GM19468 (cell line): ENCODE measurements around the gene WDR82.

Experiments
- ATAC-seq: cut with Tn5 transposase; IDR thresholded peaks from one replicate; pipeline ENCODE4 v1.9.1; 2021; ENCODE audit warnings: mild to moderate bottlenecking, moderate library complexity, moderate number of reproducible peaks; ENCODE audit not compliant: unreplicated experiment; ENCODE audit errors: extremely low read depth

Gene WDR82

DNA sequence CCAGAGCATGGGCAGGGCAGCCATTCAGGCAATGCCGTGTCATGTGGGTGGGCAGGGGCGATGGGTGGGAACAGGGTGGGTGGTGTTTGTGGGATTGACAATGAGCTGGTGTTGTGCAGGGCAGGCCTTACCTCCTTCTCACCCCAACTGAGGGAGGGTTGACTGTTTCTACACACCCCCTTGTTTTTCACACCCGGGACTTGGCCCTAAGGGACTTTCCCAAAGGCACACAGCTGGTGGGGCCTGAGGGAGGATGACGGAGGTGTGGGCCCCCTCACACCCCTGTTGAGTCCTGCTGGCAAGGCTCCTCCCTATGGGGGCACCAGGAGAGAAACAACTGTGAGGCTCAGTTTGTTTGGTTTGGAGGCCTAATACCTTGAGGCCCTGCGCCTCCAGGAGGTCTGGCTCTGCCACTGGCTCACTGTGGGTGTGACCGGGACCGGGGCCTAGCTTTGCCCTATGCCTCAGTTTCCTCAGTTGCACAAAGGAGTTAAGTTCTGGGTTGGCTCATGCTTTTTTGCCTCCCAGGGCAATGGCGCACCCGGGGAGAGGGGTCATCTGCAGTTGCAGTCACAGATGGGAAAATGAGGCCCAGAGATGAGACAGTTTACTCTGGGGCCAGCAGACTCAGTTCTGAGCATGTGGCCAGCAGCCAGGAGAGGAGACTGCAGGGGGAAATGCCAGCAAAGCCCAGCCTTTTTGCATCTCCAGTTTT is 32.6 kb upstream of the WDR82 start:
- ATAC-seq: no peak

DNA sequence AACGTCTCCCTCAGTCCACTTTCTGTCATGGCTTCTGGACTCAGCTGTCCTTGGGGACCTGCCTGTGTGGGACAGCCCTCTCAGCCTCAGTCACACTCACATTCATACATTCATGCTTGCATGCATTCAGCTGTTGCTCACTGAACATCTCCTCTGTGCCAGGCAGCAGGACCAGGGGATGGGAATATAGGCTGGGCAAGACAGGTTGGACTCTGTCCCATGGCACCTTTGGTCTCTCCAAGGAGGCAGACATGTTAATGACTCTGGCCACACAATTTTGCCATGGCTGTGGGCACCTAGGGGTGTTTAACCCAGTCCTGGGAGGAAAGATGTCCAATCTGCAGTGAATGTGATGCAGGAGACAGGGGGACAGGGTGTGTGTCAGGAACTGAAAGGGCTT is 29.9 kb upstream of the WDR82 start:
- no peak for ATAC-seq

DNA sequence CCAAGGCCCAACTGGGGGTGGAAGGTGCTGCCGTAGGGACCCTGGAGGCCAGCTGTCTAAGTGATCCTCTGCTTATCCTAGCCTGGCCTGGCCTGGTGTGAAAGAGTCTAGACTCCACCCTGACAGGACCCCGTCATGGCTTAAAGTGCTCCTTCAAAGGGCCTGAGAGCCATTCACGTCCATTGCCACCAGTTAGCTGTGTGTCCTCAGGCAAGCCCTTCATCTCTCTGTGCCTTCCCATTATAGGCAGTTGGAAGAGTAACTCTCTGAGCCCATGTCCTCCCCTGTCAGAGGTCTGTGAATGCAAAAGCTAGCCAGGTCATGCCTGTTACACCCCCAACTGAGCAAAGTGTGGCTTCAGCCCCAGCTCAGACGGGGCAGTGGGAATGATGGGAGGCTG is 28.5 kb upstream of the WDR82 start:
- no peak for ATAC-seq

DNA sequence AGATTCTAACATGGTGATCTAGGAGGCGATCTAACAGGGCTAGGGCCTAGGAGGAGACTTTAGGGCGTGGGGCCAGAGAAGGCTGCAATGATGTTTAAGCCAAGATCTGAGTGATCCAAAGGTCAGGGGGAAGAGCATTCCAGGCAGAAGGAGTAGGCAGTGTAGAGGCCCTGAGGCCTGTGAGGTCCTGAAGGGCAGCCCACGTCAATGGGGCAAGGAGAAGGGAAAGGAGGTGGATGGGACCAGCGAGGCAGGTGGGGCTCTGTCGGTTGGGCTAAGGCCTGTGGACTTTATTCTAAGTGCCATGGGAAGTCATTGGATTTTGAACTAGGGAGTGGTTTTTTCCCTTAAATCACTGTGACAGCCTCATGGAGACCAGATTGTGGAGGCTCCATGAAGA is 27.5 kb upstream of the WDR82 start:
- ATAC-seq: no peak

DNA sequence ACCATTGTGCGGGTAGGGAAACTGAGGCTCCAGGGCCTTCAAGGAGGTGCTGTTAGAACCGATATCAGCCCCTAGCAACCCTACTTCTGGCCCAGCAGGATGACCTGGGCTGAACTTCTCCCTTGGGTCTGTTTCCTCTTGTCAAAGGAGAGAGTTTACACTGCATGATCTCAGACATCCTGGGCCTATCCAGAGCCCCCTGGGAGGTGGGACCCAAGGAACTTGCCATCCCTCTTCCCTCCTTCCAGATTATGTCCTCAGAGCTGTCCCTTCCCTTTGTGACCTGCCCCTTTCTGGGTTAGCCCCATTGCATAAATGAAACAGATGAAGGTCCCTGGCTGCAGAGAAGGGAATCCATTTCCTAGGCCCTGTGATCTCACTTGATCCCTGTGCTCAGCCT is 25.4 kb upstream of the WDR82 start:
- ATAC-seq: no peak

DNA sequence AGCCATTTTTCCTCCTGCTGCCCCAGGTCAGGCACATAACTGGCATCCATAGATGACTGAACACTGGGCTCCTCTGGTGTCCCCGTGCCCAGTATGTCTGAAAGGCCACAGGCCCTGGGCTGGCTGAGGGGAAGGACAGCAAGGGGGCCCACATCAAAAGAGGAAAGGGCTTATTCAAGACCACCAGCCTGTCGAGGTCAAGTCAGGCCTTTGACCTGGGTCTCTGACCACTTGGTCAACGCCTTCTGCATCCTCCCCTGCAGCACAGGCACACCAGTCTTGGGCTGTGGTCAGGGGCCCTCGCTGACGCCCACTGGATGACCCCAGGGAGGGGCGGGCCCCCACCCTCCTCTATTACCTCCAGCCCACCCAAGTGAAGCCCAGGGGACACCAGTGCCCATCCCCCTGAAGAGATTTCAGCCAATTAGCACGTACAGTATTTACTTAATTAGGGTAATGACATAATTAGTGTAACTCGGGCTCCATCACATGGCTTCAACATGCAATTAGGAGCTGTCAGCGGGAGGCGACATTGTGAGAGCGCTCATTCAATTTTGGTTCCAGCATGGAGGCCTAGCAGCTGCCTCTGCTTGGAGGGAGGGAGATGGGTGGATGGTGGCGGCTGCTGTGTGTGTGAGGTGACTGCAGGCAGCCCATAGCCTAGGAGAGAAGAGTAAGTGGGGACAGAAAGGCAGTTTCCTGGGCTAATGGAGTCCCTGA is 24.1 kb upstream of the WDR82 start:
- ATAC-seq: no peak

DNA sequence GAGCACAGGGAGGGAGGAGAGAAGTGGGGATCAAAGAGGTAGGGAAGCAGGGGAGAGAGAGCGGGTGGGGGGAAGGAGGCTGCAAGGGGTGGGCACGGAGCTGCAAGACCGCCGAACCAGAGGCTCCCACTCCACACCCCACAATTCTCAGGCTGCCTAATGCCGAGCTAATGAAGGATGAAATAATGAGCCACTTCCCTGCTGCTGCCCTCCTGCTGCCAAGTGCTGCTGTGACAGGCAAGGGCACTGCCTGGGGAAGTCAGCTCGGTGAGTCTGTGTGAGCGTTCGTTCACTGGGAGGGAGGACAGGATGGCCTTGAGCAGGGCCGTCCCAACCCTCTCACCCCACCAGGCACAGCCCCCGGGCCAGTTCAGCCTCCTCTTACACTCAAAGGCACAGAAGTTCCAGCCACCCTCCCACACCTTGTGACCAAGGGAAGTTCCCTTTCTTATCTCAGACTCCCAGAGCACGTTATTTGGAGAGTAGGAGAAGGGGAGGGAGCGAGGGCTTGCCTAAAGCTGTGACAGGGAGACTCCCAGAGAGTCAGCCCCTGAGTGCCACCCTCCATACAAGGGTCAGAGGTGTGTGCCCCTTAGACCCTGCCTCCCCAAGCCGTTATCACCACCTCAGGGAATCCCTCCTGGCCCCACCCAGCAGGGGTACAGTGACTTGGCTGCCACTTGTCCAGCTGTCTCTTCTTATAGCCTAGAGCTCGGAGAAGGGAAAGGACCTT is 21.6 kb upstream of the WDR82 start:
- no peak for ATAC-seq

DNA sequence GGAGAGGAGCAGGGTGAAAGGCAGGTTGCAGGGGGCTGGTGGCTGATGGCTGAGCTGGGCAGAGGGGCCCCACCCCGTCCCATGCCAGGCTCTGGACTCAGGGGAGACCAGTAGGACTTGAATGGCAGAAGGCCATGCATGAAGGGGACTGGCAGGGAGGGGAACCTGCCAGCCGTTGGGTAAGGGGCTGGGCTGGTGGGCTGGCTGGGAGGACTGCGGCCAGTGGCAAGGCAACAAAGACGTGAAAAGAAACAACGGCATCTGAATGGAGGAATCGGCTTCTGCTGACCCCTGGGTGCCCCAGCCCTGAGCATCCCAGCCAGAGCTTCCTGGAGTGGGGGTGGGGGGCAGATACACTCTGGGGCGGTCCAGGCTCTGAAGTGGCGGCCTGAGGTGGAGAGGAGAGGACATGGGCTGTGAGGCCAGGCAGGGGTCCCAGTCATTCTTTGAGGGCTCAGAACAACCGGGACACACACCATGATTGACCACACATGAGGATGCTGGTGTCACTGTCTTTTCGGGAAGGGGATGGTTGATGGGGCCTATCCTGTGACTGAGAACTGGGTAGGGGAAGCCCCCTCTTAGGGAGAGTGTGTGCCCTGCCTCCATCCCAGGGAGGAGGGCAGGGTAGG is 20.9 kb upstream of the WDR82 start:
- no peak for ATAC-seq

DNA sequence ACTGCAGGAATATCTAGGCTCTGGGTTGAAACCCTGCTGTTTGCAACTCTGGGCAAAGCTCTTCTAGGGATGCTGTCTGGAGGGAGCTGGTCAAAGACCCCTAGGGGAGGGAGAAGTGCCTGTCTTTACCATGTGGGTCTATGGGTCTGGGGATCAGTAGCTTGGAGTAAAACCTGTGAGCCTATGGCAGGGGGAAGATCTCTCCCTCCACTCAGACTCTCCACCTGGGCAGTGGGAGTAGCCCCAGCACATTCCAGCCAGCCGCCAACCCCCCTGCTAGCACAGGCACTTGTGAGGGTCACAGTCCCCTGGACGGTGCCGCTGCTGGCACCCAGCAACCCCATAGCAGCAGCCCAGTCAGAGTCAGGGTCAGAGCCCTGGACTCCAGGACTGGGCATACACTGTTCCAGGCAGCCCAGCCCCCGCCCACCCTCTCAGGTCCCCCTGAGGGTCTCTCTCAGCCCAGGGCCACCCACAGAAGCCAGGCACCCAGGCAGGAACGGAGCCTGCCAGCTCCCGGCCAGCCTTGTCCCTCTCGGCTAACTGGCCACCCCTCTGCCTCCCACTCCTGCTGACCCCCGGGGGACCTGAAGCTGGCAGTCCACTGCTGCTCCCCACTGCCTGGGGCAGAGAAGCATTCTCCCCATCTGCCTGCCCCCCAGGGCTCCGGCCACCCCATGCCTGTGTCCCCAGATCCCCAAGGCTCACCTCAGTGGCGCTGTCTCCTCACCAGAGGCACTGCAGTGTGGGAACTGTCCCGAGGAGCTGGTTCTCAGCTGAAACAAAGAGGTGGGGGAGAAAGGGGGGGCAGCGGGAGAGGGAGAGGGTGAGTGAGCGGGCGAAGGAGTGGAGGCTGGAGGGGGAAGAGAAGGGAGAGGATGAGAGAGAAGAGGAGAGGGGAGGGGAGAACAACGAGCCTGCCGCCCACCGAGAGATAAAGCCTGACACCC is 20.0 kb upstream of the WDR82 start:
- no peak for ATAC-seq

DNA sequence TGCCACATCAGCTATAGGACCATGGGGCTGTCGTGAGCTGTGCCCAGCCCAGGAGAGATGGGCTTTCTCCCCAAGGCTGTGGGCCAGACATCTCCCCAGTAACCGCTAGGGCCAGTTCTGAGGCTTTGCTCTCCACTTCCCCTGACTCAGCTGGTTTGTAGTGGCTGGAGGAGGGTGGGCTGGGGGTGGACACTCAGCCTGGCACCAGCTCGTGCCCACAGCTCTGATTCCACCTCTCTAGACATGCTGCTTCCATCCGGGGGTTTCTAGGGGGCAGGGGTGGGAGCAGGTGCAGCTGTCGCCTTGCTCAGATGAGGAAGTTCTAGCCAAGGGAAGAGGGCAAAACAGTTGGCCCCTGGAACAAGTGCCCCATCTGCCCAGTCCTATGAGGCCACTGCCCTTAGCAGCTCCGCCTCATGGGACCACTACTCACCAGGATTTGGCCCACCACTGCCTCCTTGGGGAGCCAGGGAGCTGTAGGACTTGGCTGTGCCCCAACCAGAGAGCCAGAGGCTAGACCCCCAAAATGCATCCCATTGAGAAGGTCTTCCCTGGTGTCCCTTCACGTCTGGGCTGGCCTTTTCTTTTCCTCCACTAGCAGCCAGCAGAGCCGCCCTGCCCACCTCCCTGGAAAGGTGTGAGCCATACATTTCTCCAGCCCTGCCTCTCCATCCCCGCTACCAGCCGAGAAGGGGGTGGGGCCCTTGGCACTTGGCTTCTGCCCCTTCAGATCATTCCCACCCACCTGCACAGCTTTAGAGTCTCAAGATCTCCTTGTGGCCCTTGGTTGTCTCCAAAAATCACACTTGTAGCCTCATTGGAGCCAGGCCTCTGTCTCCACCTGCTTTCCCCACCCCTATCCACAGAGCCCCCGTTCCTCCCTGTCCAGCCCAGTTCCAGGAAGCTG is 19.0 kb upstream of the WDR82 start:
- ATAC-seq: no peak

DNA sequence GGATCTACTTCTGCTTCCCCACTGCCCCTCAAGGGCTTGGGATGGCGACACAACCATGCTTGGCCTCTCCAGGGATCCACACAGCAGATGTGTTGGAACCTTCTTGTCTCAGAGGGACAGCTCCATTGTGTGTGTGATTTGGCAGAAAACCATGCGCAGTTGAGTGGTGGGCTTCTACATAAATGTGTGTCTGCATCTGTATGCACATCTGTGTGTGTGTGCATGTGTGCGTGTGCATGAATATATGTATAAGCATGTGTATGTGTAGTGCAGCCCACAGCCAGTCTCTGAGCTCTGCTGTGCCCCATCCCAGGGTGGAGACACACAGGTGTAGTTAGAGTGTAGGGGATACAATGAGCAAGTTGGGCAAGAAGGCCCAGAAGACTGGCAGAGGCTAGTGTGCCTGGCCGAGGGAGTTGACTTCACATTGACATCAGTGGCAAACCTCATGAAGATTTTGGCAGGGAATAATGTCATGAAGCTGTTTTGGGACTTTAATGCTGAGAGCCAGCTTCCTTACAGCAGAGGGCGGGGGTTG is 17.3 kb upstream of the WDR82 start:
- no peak for ATAC-seq

DNA sequence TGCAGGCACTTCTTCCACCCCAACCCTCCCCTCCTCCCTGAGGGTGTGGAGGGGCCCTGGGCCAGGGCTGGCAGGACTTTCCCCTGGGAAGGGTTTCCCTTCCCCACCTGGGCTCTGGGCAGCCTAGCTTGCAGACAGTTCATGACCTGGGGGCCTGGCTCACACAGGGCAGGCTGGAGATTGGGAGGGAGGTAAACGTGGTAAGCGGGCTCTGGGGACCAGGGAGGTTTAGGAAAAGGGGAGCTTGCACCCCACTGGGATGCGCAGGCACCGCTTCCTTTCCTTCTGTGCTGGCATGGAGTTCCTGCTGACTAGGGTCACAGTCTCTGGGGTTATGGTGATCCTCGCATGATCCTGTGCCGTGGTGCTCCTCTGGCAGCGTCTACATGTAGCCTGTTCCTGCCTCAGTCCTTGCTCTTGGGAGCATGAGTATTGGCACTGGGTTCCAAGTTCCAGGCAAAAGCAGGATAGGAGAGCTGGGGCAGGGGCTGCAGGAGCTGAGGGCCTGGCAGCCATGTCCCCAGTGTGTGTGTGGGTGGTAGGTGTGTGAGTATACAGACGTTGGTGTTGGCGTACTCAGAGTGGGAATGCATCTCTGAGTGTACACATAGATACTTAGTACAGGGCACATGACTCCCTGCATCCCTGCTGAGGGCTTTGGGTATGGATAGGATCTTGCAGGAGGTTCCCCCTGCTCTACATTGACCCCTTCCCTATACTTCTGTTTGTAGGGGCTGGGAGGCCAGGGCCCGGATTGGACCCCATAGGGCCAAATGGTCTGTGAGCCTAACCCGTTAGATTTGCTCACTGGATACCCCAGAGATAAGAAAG is 16.1 kb upstream of the WDR82 start:
- ATAC-seq: no peak

DNA sequence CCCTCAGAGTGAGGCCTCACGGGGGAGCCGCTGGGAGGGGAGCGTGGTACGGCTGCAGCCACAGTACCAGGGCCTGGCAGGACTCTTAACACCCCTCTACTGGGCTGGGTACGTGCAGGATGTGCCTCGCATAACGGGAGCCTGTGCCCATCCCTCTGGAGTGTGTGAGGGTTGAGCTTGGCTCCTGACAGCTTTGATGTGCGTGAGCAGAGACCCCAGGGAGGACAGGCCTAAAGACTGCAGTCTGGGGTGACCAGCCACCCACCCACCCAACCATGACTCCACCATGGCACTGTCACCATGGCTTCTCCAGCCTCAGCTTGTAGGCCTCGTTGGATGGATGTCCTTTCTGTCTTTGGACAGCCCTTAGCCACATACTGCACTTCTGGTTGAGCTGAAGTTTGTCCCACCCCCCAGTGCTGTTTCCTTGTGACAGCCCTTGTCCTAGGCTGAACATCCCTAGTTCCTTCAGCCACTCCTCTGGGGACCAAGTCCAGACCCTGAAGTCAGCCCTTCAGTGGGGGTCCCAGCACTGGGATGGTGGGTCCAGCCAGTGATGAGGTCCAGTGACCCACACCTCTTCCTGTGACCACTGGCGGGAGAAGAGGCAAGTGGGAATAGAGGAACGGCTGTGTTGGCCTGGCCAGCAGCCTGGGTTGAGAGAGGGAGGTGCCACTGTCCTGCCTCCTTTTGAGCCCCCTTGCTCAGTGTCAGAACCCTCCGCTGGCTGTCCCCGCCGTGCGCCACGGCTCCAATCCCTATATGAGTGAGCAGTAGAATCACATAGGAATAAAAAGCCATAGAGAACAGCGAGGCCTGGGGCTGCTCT is 15.3 kb upstream of the WDR82 start:
- no peak for ATAC-seq

DNA sequence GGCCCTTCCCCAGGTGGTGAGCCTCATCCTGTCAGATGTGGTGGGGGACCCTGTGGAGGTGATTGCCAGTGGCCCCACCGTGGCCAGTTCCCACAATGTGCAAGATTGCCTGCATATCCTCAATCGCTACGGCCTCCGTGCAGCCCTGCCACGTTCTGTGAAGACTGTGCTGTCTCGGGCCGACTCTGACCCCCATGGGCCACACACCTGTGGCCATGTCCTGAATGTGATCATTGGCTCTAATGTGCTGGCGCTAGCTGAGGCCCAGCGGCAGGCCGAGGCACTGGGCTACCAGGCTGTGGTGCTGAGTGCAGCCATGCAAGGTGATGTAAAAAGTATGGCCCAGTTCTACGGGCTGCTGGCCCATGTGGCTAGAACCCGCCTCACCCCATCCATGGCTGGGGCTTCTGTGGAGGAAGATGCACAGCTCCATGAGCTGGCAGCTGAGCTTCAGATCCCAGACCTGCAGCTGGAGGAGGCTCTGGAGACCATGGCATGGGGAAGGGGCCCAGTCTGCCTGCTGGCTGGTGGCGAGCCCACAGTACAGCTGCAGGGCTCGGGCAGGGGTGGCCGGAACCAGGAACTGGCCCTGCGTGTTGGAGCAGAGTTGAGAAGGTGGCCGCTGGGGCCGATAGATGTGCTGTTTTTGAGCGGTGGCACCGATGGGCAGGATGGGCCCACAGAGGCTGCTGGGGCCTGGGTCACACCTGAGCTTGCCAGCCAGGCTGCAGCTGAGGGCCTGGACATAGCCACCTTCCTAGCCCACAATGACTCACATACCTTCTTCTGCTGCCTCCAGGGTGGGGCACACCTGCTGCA is 14.0 kb upstream of the WDR82 start:
- no peak for ATAC-seq

DNA sequence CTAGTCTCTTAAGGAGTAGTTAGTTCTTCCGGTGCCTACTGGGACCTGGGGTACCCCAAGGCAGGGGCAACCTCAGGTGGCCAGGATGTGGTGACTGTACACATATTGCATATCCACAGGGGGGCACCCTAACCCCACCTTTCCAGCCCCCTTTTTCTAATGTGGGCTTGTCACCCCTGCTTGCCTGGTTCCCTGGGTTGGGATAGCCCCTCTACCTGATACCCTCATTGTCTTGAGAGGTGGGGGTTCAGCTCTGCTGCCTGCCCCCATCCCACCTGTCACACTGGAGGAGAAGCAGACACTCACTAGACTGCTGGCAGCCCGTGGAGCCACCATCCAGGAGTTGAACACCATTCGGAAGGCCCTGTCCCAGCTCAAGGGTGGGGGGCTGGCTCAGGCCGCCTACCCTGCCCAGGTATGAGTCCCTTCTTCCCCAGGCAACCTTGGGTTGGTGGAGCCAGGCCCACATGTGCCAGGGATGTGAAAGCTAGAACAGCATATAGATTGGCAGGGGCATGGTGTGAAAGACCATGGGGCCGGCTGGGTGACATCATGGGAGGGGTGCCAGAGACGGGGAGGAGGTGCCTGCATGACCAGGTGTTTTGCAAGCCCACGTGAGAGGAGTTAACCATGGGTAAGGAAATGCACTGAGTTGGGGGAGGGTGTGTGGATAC is 13.2 kb upstream of the WDR82 start:
- ATAC-seq: no peak
